Activated CD8-positive, alpha-beta memory T cell treated with anti-CD3 and anti-CD28 coated beads, Interleukin-2, amount 50 U/mL, for 1 hour (primary cell): ENCODE data around the gene CDK17.
A peak's percentile ranks its signal among the peaks of the same experiment; 100 is the strongest.

Experiments
- DNase-seq: peaks from one replicate; pipeline ENCODE4 v3.0.0-alpha.2; 2020; ENCODE audit errors: extremely low read depth

The CDK17 gene

GRCh38 chr12:96265400-96265799 is 134.8 kb downstream of the CDK17 start:
- no peak for DNase-seq

GRCh38 chr12:96263449-96263902 is 136.8 kb downstream of the CDK17 start:
- DNase-seq, result no peak

- DNase-seq, result no peak
Measured at GRCh38 chr12:96261557-96261956, 138.7 kb downstream of the CDK17 start.

GRCh38 chr12:96260644-96261043 is 139.6 kb downstream of the CDK17 start:
- no peak for DNase-seq

DNA sequence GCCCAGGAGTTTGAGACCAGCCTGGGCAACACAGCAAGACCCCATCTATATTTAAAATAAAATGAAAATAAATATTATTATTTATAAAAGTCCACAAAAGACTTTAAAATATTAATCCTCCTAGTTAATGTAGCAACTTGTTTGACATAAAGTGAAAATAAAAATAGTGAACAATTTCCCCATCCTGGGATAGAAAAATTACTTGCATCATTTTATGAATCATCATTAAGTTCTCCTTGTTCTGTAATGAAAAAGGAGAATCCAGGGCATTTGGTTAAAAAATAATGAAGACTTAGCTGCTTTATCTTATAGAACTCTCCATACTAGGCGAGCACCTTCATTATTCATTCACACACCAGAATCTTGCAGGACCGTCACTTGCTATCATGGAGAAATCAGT is 140.0 kb downstream of the CDK17 start:
- no peak for DNase-seq

- DNase-seq, result peak; percentile 38
Measured at GRCh38 chr12:96258104-96258961, 141.9 kb downstream of the CDK17 start.

GRCh38 chr12:96257550-96258103 is 142.6 kb downstream of the CDK17 start:
- no peak for DNase-seq

- DNase-seq, result no peak
Measured at GRCh38 chr12:96256672-96257361, 143.4 kb downstream of the CDK17 start.

- no peak for DNase-seq
Measured at GRCh38 chr12:96255077-96255476, 145.2 kb downstream of the CDK17 start.

GRCh38 chr12:96250119-96250685 is 150.0 kb downstream of the CDK17 start:
- DNase-seq, result no peak

DNA sequence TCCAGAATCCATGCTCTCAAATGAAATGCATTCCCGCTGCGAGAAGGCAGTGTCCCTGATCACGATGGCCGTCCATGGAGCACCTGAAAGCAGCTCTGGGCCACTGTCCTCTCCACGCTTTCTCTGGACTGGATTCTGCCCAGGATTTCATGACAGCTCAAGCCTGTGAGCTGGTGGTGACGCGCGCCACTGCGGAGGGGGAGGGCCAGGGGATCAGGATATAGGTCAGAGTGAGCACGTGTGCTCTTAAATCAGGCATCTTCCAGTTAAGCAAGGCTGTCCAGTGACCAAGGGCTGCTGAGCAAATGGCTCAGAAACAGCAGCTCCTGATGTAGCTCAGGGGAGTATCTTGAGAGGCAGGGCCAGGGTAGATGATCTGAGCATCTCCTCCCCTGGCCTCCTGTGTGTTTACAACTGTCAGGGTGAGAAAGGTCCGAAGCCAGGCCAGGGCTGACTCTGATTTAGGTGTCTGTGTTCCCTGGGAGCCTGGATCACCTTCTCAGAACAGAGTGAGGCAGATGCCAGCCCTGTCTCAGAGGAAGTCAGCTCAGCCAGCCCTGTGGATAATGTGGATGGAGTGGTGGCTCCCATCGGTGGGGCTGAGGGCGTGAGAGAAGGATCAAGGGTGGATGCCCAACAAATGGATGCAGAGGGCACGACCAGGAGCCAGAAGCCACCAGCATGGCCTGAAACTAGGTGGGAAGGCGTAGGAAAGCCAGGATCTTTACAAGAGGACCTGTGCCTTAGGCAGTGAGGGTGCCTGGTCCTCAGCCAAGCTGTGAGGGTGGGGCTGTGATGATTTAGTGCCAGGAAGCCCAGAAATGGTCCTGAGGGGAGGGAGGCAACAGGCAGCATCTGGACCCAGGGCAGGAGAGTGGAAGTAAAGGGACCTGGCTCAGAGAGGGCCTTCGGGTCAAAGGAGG is 150.8 kb downstream of the CDK17 start:
- no peak for DNase-seq

DNA sequence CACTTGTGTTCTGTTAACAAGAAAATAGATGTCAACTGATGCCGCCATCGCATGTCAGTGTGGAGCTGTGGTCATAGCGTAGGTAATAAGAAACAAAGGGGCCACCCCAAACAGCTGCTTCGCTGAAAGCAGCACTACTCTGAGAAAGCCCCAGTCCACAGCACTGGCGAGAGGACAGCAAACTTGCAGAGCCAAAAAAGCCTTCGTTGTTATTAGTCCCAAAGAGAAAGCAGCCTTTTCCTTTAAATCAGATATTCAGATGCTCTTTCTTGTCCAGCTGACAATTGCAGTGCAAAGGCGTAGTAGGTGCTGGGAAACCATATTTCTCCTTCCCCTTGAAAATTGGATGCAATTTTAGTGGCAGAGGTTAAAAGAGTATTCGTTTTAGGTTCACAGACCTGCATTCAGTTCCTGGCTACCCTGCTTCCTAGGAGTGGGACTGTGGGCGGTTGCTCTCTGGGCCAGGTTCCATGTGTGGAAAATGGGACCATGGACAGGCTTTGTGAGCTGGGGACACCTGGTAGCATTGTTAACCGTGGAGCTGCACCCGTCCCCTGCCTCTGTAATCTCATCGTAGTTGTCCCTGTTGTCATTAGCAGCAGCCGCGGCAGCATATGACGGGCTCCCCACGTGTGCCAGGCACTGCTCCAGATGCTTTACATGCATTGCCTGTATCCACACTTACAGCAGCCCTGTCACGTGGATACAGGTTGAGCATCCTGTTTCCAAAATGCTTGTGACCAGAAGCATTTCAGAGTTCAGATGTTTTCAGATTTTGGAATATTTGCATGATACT is 151.9 kb downstream of the CDK17 start:
- DNase-seq, result no peak

DNA sequence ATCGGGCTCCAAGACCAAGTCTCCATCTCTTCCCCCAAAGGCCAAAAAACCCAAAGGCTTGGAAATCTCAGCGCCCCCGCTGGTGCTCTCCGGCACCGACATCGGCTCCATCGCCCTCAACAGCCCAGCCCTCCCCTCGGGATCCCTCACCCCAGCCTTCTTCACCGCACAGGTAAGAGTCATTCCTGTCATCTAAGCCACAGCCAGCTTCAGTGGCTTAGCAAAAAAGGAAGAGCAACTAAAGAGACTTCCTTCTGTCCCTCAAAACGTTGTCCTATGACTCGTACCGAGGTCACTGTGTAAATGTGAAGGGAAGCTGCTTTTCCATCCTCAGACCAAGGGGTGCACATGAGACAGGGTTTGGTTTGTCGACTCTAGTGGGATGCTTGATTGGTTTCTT is 152.7 kb downstream of the CDK17 start:
- DNase-seq, result no peak

- no peak for DNase-seq
Measured at GRCh38 chr12:96246926-96247505, 153.2 kb downstream of the CDK17 start.

DNA sequence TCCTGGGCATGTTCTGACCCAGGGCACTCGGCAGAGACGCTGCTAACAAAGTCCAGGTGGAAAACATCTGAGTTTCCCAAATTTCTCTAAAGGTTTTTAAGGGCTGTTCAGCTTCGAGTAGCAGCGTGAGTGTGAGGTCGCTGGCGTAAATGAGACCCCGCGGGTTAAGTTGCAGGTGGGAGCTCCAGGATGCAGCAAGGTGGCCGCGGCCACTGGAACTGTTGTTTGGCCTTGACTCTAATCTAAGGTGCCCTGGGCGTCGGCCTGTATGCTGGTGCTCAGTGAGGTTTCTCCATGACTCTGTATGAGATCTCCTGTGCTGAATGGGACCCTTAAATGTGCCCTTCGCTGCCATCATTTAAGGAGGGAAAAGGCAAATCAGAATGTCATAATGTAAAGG is 155.4 kb downstream of the CDK17 start:
- no peak for DNase-seq

GRCh38 chr12:96242597-96242996 is 157.6 kb downstream of the CDK17 start:
- DNase-seq, result no peak

DNA sequence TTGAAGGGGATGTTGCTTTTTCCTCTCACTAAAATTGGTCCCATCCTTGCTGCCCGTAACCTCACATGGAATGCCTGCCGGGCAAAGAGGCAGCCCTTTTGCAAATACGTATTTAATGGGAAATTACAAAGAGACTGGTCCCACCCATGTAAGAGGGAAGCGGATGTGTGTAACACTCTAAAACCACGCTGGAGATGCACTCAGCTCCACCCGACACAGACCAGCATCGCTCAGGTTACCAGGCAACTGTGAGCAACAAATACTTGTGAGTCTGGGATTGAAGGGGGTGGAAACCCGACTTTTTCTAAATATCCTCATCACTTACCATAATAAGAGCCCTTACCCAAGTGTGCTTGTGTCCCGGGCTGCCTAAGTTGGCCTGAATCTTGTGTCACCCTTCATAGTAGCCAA is 158.4 kb downstream of the CDK17 start:
- DNase-seq, result peak; percentile 59

- DNase-seq, result no peak
Measured at GRCh38 chr12:96241431-96241830, 158.8 kb downstream of the CDK17 start.

DNA sequence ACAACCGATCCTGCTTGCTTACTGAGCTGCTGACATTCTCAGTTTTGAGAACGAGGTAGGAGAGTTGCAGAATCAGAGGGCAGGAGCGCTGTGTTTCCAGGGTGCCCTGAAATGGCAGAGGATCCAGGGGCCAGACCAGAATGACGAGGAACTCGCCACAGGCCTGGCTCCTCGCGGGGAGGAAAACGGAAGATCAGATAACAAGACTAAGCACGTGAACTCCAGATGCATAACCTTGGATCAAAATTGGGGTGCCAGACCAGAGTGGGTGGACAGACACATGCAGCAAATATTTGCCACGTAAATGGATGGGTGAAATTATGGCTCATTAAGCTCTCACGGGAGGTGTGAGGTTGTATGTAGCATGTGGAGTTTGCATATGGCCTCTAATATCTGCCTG is 159.6 kb downstream of the CDK17 start:
- DNase-seq, result no peak
